ENCODE measurements around the gene C1QL2. TPM values are rescaled to one million over a fixed set of nuclear protein-coding genes. Genes with fewer than 3 reads are reported as not detected.

C1QL2 gene
- total and polyA plus RNA-seq, 12 donors = not detected

GRCh38 chr2:119113489-119113770 lies 45.1 kb downstream of the C1QL2 start:
- intact Hi-C loops (cut with DNase I) = no loop called here
- Histone ChIP-seq H3K27me3 (peaks cover 3% of the 10 kb centered on the region), H3K9me3 (replicated peaks in 1 of 3) (no peaks in the 10 kb centered on the region), H3K36me3 (replicated peaks in 1 of 2) (no peaks in the 10 kb centered on the region), H3K4me1 (replicated peaks in 1 of 2) (no peaks in the 10 kb centered on the region), H3K27ac (no peak overlapping the region), H3K4me3 (no peak overlapping the region)
- DNase-seq = no peak
- TF ChIP-seq POLR2A (IDR thresholded peaks at IDR 0.05) = no peak
- TF ChIP-seq CTCF (IDR thresholded peaks at IDR 0.05) = no peak
- WGBS, 4 donors = 54 to 85% (median 66%) methylated on average over 3 to 4 of the region's 4 CpGs

GRCh38 chr2:119112770-119113488 lies 45.6 kb downstream of the C1QL2 start:
- Histone ChIP-seq H3K27ac (no peak overlapping the region), H3K4me1 (replicated peaks in 1 of 2) (no peaks in the 10 kb centered on the region), H3K9me3 (replicated peaks in 1 of 3) (no peaks in the 10 kb centered on the region), H3K36me3 (replicated peaks in 1 of 2) (no peaks in the 10 kb centered on the region), H3K4me3 (no peak overlapping the region), H3K27me3 (peaks cover 3% of the 10 kb centered on the region)
- no peak for DNase-seq
- no peak for TF ChIP-seq CTCF (IDR thresholded peaks at IDR 0.05)
- no peak for TF ChIP-seq POLR2A (IDR thresholded peaks at IDR 0.05)
- 55 to 58% (median 57%) methylated on average over 10 of the region's 10 CpGs for WGBS, 4 donors
- intact Hi-C loops (cut with DNase I) = no loop called here

- intact Hi-C loops (cut with DNase I) = no loop called here
- Histone ChIP-seq H3K4me1 (replicated peaks in 1 of 2) (no peaks in the 10 kb centered on the region), H3K9me3 (replicated peaks in 1 of 3) (no peaks in the 10 kb centered on the region), H3K36me3 (replicated peaks in 1 of 2) (no peaks in the 10 kb centered on the region), H3K27me3 (peaks cover 3% of the 10 kb centered on the region), H3K27ac (no peak overlapping the region), H3K4me3 (no peak overlapping the region)
- TF ChIP-seq CTCF (IDR thresholded peaks at IDR 0.05) = no peak
- no peak for TF ChIP-seq POLR2A (IDR thresholded peaks at IDR 0.05)
- 46 to 67% (median 59%) methylated on average over 3 of the region's 3 CpGs for WGBS, 4 donors
- DNase-seq = no peak
These were observed 46.3 kb downstream of the C1QL2 start for GRCh38 chr2:119112230-119112629.

GRCh38 chr2:119111115-119111975 lies 47.2 kb downstream of the C1QL2 start:
- TF ChIP-seq CTCF (IDR thresholded peaks at IDR 0.05) (no peak), POLR2A (IDR thresholded peaks at IDR 0.05) (no peak)
- Histone ChIP-seq H3K27me3 (peaks cover under 1% of the 10 kb centered on the region), H3K27ac (no peak overlapping the region), H3K9me3 (replicated peaks in 1 of 3) (no peaks in the 10 kb centered on the region), H3K4me3 (no peak overlapping the region), H3K36me3 (replicated peaks in 1 of 2) (no peaks in the 10 kb centered on the region), H3K4me1 (replicated peaks in 1 of 2) (no peaks in the 10 kb centered on the region)
- peak in 1 of 7 donors; percentile 6 for DNase-seq
- WGBS, 4 donors = 78 to 89% (median 82%) methylated on average over 8 of the region's 8 CpGs
- intact Hi-C loops (cut with DNase I) = no loop called here

Data from adrenal gland (tissue), 12 donors.